GM12873 (cell line): ENCODE data around the gene DCBLD1.

Experiments used
- CTCF ChIP-seq: IDR thresholded peaks from 2 replicates; pipeline ENCODE4 v1.5.1; 2012; ENCODE audit warnings: low read depth, mild to moderate bottlenecking, moderate library complexity, low read length, control low read depth; ENCODE audit not compliant: insufficient read depth; ENCODE audit errors: missing control alignments

DCBLD1 gene

GRCh38 chr6:117590447-117590846 is 108.0 kb downstream of the DCBLD1 start:
- TF ChIP-seq CTCF = no peak

DNA sequence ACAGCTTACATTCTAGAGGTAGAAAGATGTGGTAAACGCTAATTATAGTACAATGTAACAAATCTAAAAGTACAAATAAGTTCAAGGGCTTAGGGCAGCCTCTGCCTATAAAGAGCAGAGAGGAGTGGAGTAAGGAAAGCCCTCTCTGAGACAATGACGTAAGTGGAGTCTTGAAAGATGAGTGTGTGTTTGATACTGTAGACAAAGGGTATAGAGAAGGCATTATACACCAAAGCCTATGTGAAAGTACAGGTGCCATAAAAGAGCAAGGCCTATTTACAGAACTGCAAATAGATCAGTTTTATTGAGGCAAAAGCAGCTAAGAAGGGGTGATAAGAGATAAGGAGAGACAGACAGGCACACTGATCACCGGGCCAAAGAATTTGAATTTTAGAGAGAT is 108.9 kb downstream of the DCBLD1 start:
- no peak for TF ChIP-seq CTCF

GRCh38 chr6:117592983-117593759 is 110.7 kb downstream of the DCBLD1 start:
- TF ChIP-seq CTCF = no peak

GRCh38 chr6:117595099-117595923 is 112.8 kb downstream of the DCBLD1 start:
- no peak for TF ChIP-seq CTCF

GRCh38 chr6:117597755-117598154 is 115.3 kb downstream of the DCBLD1 start:
- TF ChIP-seq CTCF = no peak
